K562 (cell line): ENCODE results near the gene ZNF672. TPM values are rescaled to one million over a fixed set of nuclear protein-coding genes. Genes with fewer than 3 reads are reported as not detected.

Source experiments
- ARID1B ChIP-seq: fragments of 450-650 bp; IDR thresholded peaks from 2 replicates; pipeline ENCODE4 v1.6.1; 2016; ENCODE audit warnings: antibody characterized with exemption, mild to moderate bottlenecking, inconsistent platforms
- ATF1 ChIP-seq, 2 experiments: fragments of 450-650 bp in 1 of 2; IDR thresholded peaks; 2 replicates each; pipeline ENCODE4 v1.6.1; 2016; ENCODE audit warnings: missing compliant biosample characterization in 1 of 2, missing genetic modification characterization in 1 of 2
- BCL6 ChIP-seq: fragments of 250-450 bp; sonication (Bioruptor Pico); IDR thresholded peaks from 2 replicates; pipeline ENCODE4 v1.4.0; 2020
- CEBPG ChIP-seq, 3 experiments: fragments of 200-800 bp in 1 of 3; sonication (Bioruptor generic) in 1 of 3; sonication (generic) in 1 of 3; formaldehyde crosslinking in 1 of 3; IDR thresholded peaks in 2 of 3; conservative IDR thresholded peaks in 1 of 3; 2 replicates each; pipeline versions ENCODE4 v1.6.1 to v1.8.0; 2016 to 2022; ENCODE audit warnings: missing compliant biosample characterization in 2 of 3, missing genetic modification characterization in 2 of 3, mild to moderate bottlenecking in 1 of 3, missing genetic modification reagents in 1 of 3
- CSDE1 ChIP-seq, 2 experiments: fragments of 450-650 bp; IDR thresholded peaks; 2 replicates each; pipeline ENCODE4 v1.6.1; 2016; ENCODE audit warnings: mild to moderate bottlenecking in 1 of 2
- DPF2 ChIP-seq: fragments of 450-650 bp; IDR thresholded peaks from 2 replicates; pipeline ENCODE4 v1.6.1; 2016
- E4F1 ChIP-seq: fragments of 250-450 bp; sonication (Bioruptor Pico); IDR thresholded peaks from 2 replicates; pipeline ENCODE4 v1.5.0; 2021; ENCODE audit warnings: mild to moderate bottlenecking, borderline replicate concordance
- ELF1 ChIP-seq: fragments of 200-800 bp; sonication (Bioruptor generic); IDR thresholded peaks from 2 replicates; pipeline ENCODE4 v1.6.1; 2016; ENCODE audit warnings: missing genetic modification characterization, missing compliant biosample characterization
- ETS1 ChIP-seq: conservative IDR thresholded peaks from 2 replicates; pipeline ENCODE4 v1.6.1; 2011; ENCODE audit warnings: low read depth, mild to moderate bottlenecking, low read length; ENCODE audit not compliant: control insufficient read depth
- HDAC8 ChIP-seq: fragments of 450-650 bp; IDR thresholded peaks from 2 replicates; pipeline ENCODE4 v1.6.1; 2016; ENCODE audit warnings: mild to moderate bottlenecking, missing genetic modification characterization, moderate library complexity, missing compliant biosample characterization
- HOXB6 ChIP-seq: fragments of 250-450 bp; sonication (Bioruptor Pico); IDR thresholded peaks from 2 replicates; pipeline ENCODE4 v1.5.1; 2022; ENCODE audit warnings: mild to moderate bottlenecking, borderline replicate concordance
- LEF1 ChIP-seq: fragments of 450-650 bp; IDR thresholded peaks from 2 replicates; pipeline ENCODE4 v1.6.1; 2016; ENCODE audit warnings: mild to moderate bottlenecking
- MTA1 ChIP-seq: fragments of 450-650 bp; IDR thresholded peaks from 2 replicates; pipeline ENCODE4 v1.6.1; 2017; ENCODE audit warnings: borderline replicate concordance
- MXI1 ChIP-seq: IDR thresholded peaks from 2 replicates; pipeline ENCODE4 v1.6.1; 2011; ENCODE audit warnings: low read depth, mild to moderate bottlenecking, improper control_type of control experiment, low read length
- NFE2L1 ChIP-seq: fragments of 450-650 bp; IDR thresholded peaks from 2 replicates; pipeline ENCODE4 v1.6.1; 2016; ENCODE audit warnings: missing genetic modification characterization, low read depth, mild to moderate bottlenecking, missing compliant biosample characterization, moderate library complexity, borderline replicate concordance
- NFIX ChIP-seq: fragments of 250-450 bp; sonication (Bioruptor Pico); IDR thresholded peaks from 2 replicates; pipeline ENCODE4 v1.4.0; 2020; ENCODE audit warnings: low read depth, mild to moderate bottlenecking, moderate library complexity
- NFYB ChIP-seq: IDR thresholded peaks from 2 replicates; pipeline ENCODE4 v1.6.1; 2011; ENCODE audit warnings: mild to moderate bottlenecking, moderate library complexity; ENCODE audit not compliant: insufficient read length; ENCODE audit errors: extremely low read depth
- NONO ChIP-seq, 2 experiments: fragments of 200-400 bp in 1 of 2; fragments of 450-650 bp in 1 of 2; formaldehyde crosslinking in 1 of 2; IDR thresholded peaks; 2 replicates each; pipeline ENCODE4 v1.6.1; 2017; ENCODE audit warnings: low read depth in 2 of 2, mild to moderate bottlenecking in 2 of 2, moderate library complexity in 2 of 2, low read length in 1 of 2
- SAFB2 ChIP-seq: fragments of 200-400 bp; formaldehyde crosslinking; IDR thresholded peaks from 2 replicates; pipeline ENCODE4 v1.6.1; 2018; ENCODE audit warnings: borderline replicate concordance, low read length, low read depth, moderate library complexity; ENCODE audit not compliant: severe bottlenecking
- SETDB1 ChIP-seq: IDR thresholded peaks from one replicate; pipeline ENCODE4 v1.6.1; 2012; ENCODE audit warnings: low read length, control low read depth, inconsistent platforms
- SIX5 ChIP-seq, 2 experiments: IDR thresholded peaks; 2 replicates each; pipeline ENCODE4 v1.6.1; 2011; ENCODE audit warnings: low read length in 2 of 2, borderline replicate concordance in 1 of 2, low read depth in 1 of 2, mild to moderate bottlenecking in 1 of 2, moderate library complexity in 1 of 2; ENCODE audit not compliant: insufficient read depth in 1 of 2
- TAL1 ChIP-seq: fragments of 450-650 bp; IDR thresholded peaks from 2 replicates; pipeline ENCODE4 v1.6.1; 2016; ENCODE audit warnings: mild to moderate bottlenecking
- TARDBP ChIP-seq: fragments of 450-650 bp; IDR thresholded peaks from 2 replicates; pipeline ENCODE4 v1.6.1; 2016
- ZNF184 ChIP-seq: sonication (generic); formaldehyde crosslinking; IDR thresholded peaks from 2 replicates; pipeline ENCODE4 v1.5.0; 2020; ENCODE audit warnings: missing genetic modification reagents
- ZNF217 ChIP-seq: sonication (generic); formaldehyde crosslinking; IDR thresholded peaks from 2 replicates; pipeline ENCODE4 v1.8.0; 2022; ENCODE audit warnings: mild to moderate bottlenecking, missing genetic modification reagents
- ZNF41 ChIP-seq: fragments of 250-450 bp; sonication (Bioruptor Pico); conservative IDR thresholded peaks from 2 replicates; pipeline ENCODE4 v1.4.0; 2020; ENCODE audit warnings: mild to moderate bottlenecking
- ZZZ3 ChIP-seq: fragments of 450-650 bp; IDR thresholded peaks from 2 replicates; pipeline ENCODE4 v1.6.1; 2016; ENCODE audit warnings: antibody characterized with exemption, mild to moderate bottlenecking, moderate library complexity
- polyA plus RNA-seq, 8 experiments: library from polyadenylated mRNA; depleted of rRNA in 4 of 8; stranded (reverse) in 5 of 8; unstranded in 3 of 8; fragments of >200 nt; fragmentation: Nextera tagmentation in 2 of 8; fragmentation: Illumina TruSeq in 1 of 8; extraction: Ambion mirVana in 2 of 8; extraction: Trizol in 1 of 8; gene quantifications; 2 replicates each; pipeline versions ENCODE4 v1.2.1 to v1.2.3, GENCODE V29; 2011 to 2014; ENCODE audit warnings: inconsistent platforms in 1 of 8, missing spikeins in 1 of 8
- total RNA-seq, 7 experiments: library from RNA; depleted of rRNA in 6 of 7; stranded (reverse); fragments of >200 nt in 6 of 7; fragmentation: Illumina TruSeq in 2 of 7; extraction: Trizol in 2 of 7; gene quantifications; 2 replicates each; pipeline versions ENCODE4 v1.2.1 to v1.2.3, GENCODE V29; 2011 to 2021; ENCODE audit warnings: low replicate concordance in 1 of 7

The ZNF672 gene
- total and polyA plus RNA-seq, 9 of the 15 experiments (the other 6 are each of a cell fraction or from before 2014, with no cell fraction given): 1.9 to 57.9 (median 24.1) TPM

- TF ChIP-seq SETDB1 (no peak), HOXB6 (CRISPR knock-in tag) (no peak), MXI1 (no peak), NFIX (CRISPR knock-in tag) (no peak), E4F1 (no peak), ETS1 (peak; percentile 73), TAL1 (no peak), ZNF184 (no peak), NFE2L1 (no peak), NFYB (no peak), NONO (IDR thresholded peaks at IDR 0.05; ENCODE audit: low read depth in 2 of 2, low read length in 1 of 2) (no peak; a peak in 1 of 4 replicates), ZNF41 (CRISPR knock-in tag) (no peak), SAFB2 (no peak), ATF1 (CRISPR knock-in tag; IDR thresholded peaks at IDR 0.05) (peak; percentile 20; the same call in 1 of the 2 replicates), ATF1 (tag; IDR thresholded peaks at IDR 0.05) (peak; percentile 42), CEBPG (CRISPR knock-in tag; IDR thresholded peaks at IDR 0.05) (no peak), CEBPG (tag; conservative IDR thresholded peaks at IDR 0.05 in 1 of 2, IDR thresholded peaks at IDR 0.05 in 1 of 2) (no peak), DPF2 (no peak), SIX5 (IDR thresholded peaks at IDR 0.05; ENCODE audit: borderline replicate concordance in 1 of 2, insufficient read depth in 1 of 2, low read depth in 1 of 2, low read length in 2 of 2) (no peak), BCL6 (CRISPR knock-in tag) (no peak), ARID1B (peak; percentile 18; the same call in 1 of the 2 replicates), MTA1 (no peak), LEF1 (no peak), ZZZ3 (no peak), CSDE1 (IDR thresholded peaks at IDR 0.05) (no peak; a peak in 1 of 4 replicates), ZNF217 (CRISPR knock-in tag) (no peak), TARDBP (no peak), ELF1 (tag) (no peak; the same call in none of the 2 replicates), HDAC8 (tag) (no peak)
Measured at GRCh38 chr1:248858096-248858890, 20.3 kb downstream of the ZNF672 start (continued).
